CD4-positive, alpha-beta T cell (primary cell): ENCODE results near the gene PBX1. TPM values are rescaled to one million over a fixed set of nuclear protein-coding genes. Genes with fewer than 3 reads are reported as not detected.
"Not testable (repeated sequence)": the region's sequence is repeated elsewhere in the genome, so short reads cannot be mapped to it uniquely, and the experiment has no call there.

Source experiments
- ATAC-seq: fragments of 200-7000 bp; cut with Tn5 transposase; one replicate; pipeline ENCODE4 v1.10.0; 2022; ENCODE audit warnings: mild to moderate bottlenecking; ENCODE audit not compliant: poor library complexity
- CTCF ChIA-PET: fragments of 350-600 bp; sonication (Branson Sonifier 250); formaldehyde crosslinking; loops from one replicate; lab custom pipeline; 2021; ENCODE audit warnings: antibody characterized with exemption, inconsistent platforms; lab: Charles Lee
- POLR2A ChIA-PET: fragments of 350-600 bp; sonication (Branson Sonifier 250); formaldehyde crosslinking; loops from one replicate; lab custom pipeline; 2021; ENCODE audit warnings: antibody characterized with exemption, inconsistent platforms; lab: Charles Lee
- DNase-seq, 14 experiments: peaks; one replicate each; pipeline ENCODE4 v3.0.0-alpha.2; 2013 to 2020; ENCODE audit warnings: mixed read lengths in 2 of 14
- H3K27ac ChIP-seq, 2 donors: one replicate each; pipeline versions ENCODE4 v1.5.1 to v1.7.0; 2013; ENCODE audit warnings: low read length in 2 of 2, low read depth in 1 of 2, mild to moderate bottlenecking in 1 of 2
- H3K27me3 ChIP-seq, 2 experiments: 1 replicate in 1 of 2; 2 replicates in 1 of 2; pipeline versions ENCODE4 v1.6.1 to v1.7.0; 2013; ENCODE audit warnings: low read length in 2 of 2, control low read depth in 1 of 2, mild to moderate bottlenecking in 1 of 2, moderate library complexity in 1 of 2; ENCODE audit not compliant: insufficient read depth in 2 of 2, control insufficient read depth in 1 of 2
- H3K36me3 ChIP-seq: one replicate; pipeline ENCODE4 v1.6.1; 2013; ENCODE audit warnings: low read length, control low read depth; ENCODE audit not compliant: insufficient read depth
- H3K4me1 ChIP-seq: one replicate; pipeline ENCODE4 v1.6.1; 2013; ENCODE audit warnings: low read length, control low read depth; ENCODE audit not compliant: insufficient read depth
- H3K4me3 ChIP-seq: one replicate; pipeline ENCODE4 v1.5.1; 2013; ENCODE audit warnings: mild to moderate bottlenecking, low read length, moderate library complexity
- H3K9me3 ChIP-seq, 2 experiments: 1 replicate in 1 of 2; 2 replicates in 1 of 2; pipeline versions ENCODE4 v1.6.1 to v1.7.0; 2013; ENCODE audit warnings: low read length in 2 of 2, mild to moderate bottlenecking in 2 of 2, control low read depth in 1 of 2, moderate library complexity in 1 of 2; ENCODE audit not compliant: control insufficient read depth in 1 of 2, insufficient read depth in 1 of 2
- H3K27ac Mint-ChIP-seq: one replicate; pipeline ENCODE4 v1.8.0; 2020; ENCODE audit warnings: mixed read lengths
- H3K27me3 Mint-ChIP-seq: one replicate; pipeline ENCODE4 v1.8.0; 2021; ENCODE audit warnings: mixed read lengths
- H3K36me3 Mint-ChIP-seq: one replicate; pipeline ENCODE4 v1.8.0; 2021; ENCODE audit warnings: low read depth, mixed read lengths
- H3K4me1 Mint-ChIP-seq: one replicate; pipeline ENCODE4 v1.8.0; 2021; ENCODE audit warnings: low read depth, mixed read lengths
- H3K4me3 Mint-ChIP-seq: one replicate; pipeline ENCODE4 v1.8.0; 2020; ENCODE audit warnings: mild to moderate bottlenecking, mixed read lengths
- H3K9me3 Mint-ChIP-seq: one replicate; pipeline ENCODE4 v1.8.0; 2020; ENCODE audit warnings: mixed read lengths
- intact Hi-C, 2 experiments: fragments of 100-400 bp; cut with DNase I in 1 of 2; cut with micrococcal nuclease in 1 of 2; formaldehyde crosslinking; loops; one replicate each; pipeline versions ENCODE4 v1.15.1 to v1.9.0; 2023 to 2025; cut with DNase I, micrococcal nuclease
- total RNA-seq, 174 experiments: library from RNA in 2 of 174; stranded (reverse) in 2 of 174; gene quantifications; one replicate each; pipeline ENCODE4 v1.2.3 and lab custom pipeline; 2021 to 2026
- TF ChIP-seq, protein P1 (sequence below): fragments of 200-600 bp; IDR thresholded peaks from one replicate; pipeline ENCODE4 v1.8.0; 2022; ENCODE audit warnings: antibody characterized with exemption, mild to moderate bottlenecking

Gene PBX1
- total RNA-seq, 2 experiments from 2014 or later, result 0.64 to 0.96 TPM

GRCh38 chr1:164524810-164525209 lies 34.2 kb upstream of the PBX1 start:
- H3K27me3 Mint-ChIP-seq, result no peaks in the 10 kb centered on the region
- ChIA-PET CTCF (no interaction called here), POLR2A (no interaction called here)
- DNase-seq (no peak), ATAC-seq (no peak)
- TF ChIP-seq, protein P1, sequence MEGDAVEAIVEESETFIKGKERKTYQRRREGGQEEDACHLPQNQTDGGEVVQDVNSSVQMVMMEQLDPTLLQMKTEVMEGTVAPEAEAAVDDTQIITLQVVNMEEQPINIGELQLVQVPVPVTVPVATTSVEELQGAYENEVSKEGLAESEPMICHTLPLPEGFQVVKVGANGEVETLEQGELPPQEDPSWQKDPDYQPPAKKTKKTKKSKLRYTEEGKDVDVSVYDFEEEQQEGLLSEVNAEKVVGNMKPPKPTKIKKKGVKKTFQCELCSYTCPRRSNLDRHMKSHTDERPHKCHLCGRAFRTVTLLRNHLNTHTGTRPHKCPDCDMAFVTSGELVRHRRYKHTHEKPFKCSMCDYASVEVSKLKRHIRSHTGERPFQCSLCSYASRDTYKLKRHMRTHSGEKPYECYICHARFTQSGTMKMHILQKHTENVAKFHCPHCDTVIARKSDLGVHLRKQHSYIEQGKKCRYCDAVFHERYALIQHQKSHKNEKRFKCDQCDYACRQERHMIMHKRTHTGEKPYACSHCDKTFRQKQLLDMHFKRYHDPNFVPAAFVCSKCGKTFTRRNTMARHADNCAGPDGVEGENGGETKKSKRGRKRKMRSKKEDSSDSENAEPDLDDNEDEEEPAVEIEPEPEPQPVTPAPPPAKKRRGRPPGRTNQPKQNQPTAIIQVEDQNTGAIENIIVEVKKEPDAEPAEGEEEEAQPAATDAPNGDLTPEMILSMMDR, result no peak
- Histone ChIP-seq H3K27ac (no peak overlapping the region), H3K4me3 (no peak overlapping the region), H3K36me3 (no peaks in the 10 kb centered on the region), H3K27me3 (no peaks in the 10 kb centered on the region), H3K4me1 (no peaks in the 10 kb centered on the region), H3K9me3 (peaks cover 11 to 13% of the 10 kb centered on the region in 2 experiments)
- H3K9me3 Mint-ChIP-seq, result peaks cover 8% of the 10 kb centered on the region
- H3K36me3 Mint-ChIP-seq, result no peaks in the 10 kb centered on the region
- intact Hi-C loops, result no loop called here
- H3K27ac Mint-ChIP-seq, result no peak overlapping the region
- no peak overlapping the region for H3K4me3 Mint-ChIP-seq
- H3K4me1 Mint-ChIP-seq, result no peaks in the 10 kb centered on the region

GRCh38 chr1:164534863-164535610 lies 23.9 kb upstream of the PBX1 start:
- Histone ChIP-seq H3K27ac (no peak overlapping the region), H3K4me1 (no peaks in the 10 kb centered on the region), H3K4me3 (no peak overlapping the region), H3K27me3 (no peaks in the 10 kb centered on the region), H3K36me3 (no peaks in the 10 kb centered on the region), H3K9me3 (no peaks in the 10 kb centered on the region)
- intact Hi-C loops, result no loop called here
- no peak overlapping the region for H3K4me3 Mint-ChIP-seq
- no peaks in the 10 kb centered on the region for H3K4me1 Mint-ChIP-seq
- POLR2A ChIA-PET, result no interaction called here
- no peak for DNase-seq
- H3K36me3 Mint-ChIP-seq, result no peaks in the 10 kb centered on the region
- H3K27ac Mint-ChIP-seq, result no peak overlapping the region
- TF ChIP-seq, protein P1, result no peak
- CTCF ChIA-PET, result no interaction called here
- H3K27me3 Mint-ChIP-seq, result no peaks in the 10 kb centered on the region
- peaks cover 5% of the 10 kb centered on the region for H3K9me3 Mint-ChIP-seq
- no peak for ATAC-seq

DNA sequence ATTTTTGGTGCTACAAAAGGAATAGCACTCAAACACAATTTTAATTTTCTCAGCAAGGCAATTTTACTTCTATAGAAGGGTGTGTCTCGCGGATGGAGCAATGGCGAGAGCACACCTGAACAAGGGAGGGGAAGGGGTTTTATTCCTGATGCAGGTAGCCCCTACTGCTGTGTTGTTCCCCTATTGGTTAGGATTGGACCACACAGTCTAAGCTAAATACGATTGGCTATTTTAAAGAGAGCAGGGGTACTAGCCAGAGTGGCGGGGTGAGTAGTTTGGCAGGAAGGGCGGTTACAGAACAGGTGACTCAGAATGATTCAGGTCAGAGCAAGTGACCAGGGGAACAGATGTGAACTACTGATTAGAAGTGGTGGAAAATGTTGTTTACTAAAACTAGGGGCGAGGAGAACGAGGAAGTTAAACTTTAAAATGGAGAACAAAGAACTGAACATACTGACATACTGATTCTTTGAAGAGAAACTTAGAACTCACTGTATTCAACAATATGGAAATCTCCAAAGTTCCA lies 6.5 kb upstream of the PBX1 start:
- peaks cover 4 to 20% of the 10 kb centered on the region in 2 experiments for H3K9me3 ChIP-seq
- POLR2A ChIA-PET, ATAC-seq, H3K4me1 Mint-ChIP-seq, CTCF ChIA-PET, DNase-seq, H3K4me3 ChIP-seq, H3K4me1 ChIP-seq, intact Hi-C loops, H3K36me3 Mint-ChIP-seq, H3K4me3 Mint-ChIP-seq, H3K27ac ChIP-seq, H3K27me3 ChIP-seq, H3K36me3 ChIP-seq, H3K27ac Mint-ChIP-seq: not testable (repeated sequence)
- Mint-ChIP-seq H3K9me3 (peaks cover 18% of the 10 kb centered on the region), H3K27me3 (peaks cover 20% of the 10 kb centered on the region)
